Measurements from ENCODE around the gene AMPH.

The AMPH gene

GRCh38 chr7:38448584-38449234, 182.5 kb downstream of the AMPH start:
- H3K9me3 ChIP-seq (ENCODE audit: control insufficient read depth, low read length) = no peaks in the 10 kb centered on the region
- no peak overlapping the region for H3K27ac ChIP-seq
- H3K4me1 ChIP-seq = no peaks in the 10 kb centered on the region

GRCh38 chr7:38448054-38448453, 183.1 kb downstream of the AMPH start:
- H3K79me2 ChIP-seq = no peaks in the 10 kb centered on the region
- H3K36me3 ChIP-seq (ENCODE audit: control insufficient read depth, insufficient read depth, low read length) = no peaks in the 10 kb centered on the region
- no peak overlapping the region for H3K27ac ChIP-seq
- no peak for TF ChIP-seq CTCF (IDR thresholded peaks at IDR 0.05)
- H3K4me2 ChIP-seq (ENCODE audit: low read length) = no peak overlapping the region
- no peak overlapping the region for H3K9ac ChIP-seq
- no peak overlapping the region for H3K4me3 ChIP-seq (ENCODE audit: low read depth, low read length)
- H2AFZ ChIP-seq = no peak overlapping the region
- H3K4me1 ChIP-seq = no peaks in the 10 kb centered on the region
- no peaks in the 10 kb centered on the region for H3K9me3 ChIP-seq (ENCODE audit: control insufficient read depth, low read length)
- H3K27me3 ChIP-seq (ENCODE audit: control insufficient read depth, insufficient read depth, low read length) = no peaks in the 10 kb centered on the region

More at GRCh38 chr7:38448584-38449234, 182.5 kb downstream of the AMPH start:
- no peak for TF ChIP-seq CTCF (IDR thresholded peaks at IDR 0.05)
- Histone ChIP-seq H3K27me3 (ENCODE audit: control insufficient read depth, insufficient read depth, low read length) (no peaks in the 10 kb centered on the region), H3K4me3 (ENCODE audit: low read depth, low read length) (no peak overlapping the region), H3K4me2 (ENCODE audit: low read length) (no peak overlapping the region), H3K79me2 (no peaks in the 10 kb centered on the region), H2AFZ (no peak overlapping the region), H3K9ac (no peak overlapping the region), H3K36me3 (ENCODE audit: control insufficient read depth, insufficient read depth, low read length) (no peaks in the 10 kb centered on the region)

- Histone ChIP-seq H3K9me3 (ENCODE audit: control insufficient read depth, low read length) (no peaks in the 10 kb centered on the region), H3K9ac (no peak overlapping the region), H2AFZ (no peak overlapping the region), H3K36me3 (ENCODE audit: control insufficient read depth, insufficient read depth, low read length) (no peaks in the 10 kb centered on the region), H3K4me2 (ENCODE audit: low read length) (no peak overlapping the region), H3K4me3 (ENCODE audit: low read depth, low read length) (no peak overlapping the region), H3K27me3 (ENCODE audit: control insufficient read depth, insufficient read depth, low read length) (no peaks in the 10 kb centered on the region), H3K4me1 (no peaks in the 10 kb centered on the region), H3K27ac (no peak overlapping the region), H3K79me2 (no peaks in the 10 kb centered on the region)
- no peak for TF ChIP-seq CTCF (IDR thresholded peaks at IDR 0.05)
Observed at GRCh38 chr7:38438970-38439369, 192.2 kb downstream of the AMPH start.

- no peaks in the 10 kb centered on the region for H3K36me3 ChIP-seq (ENCODE audit: control insufficient read depth, insufficient read depth, low read length)
- no peak overlapping the region for H3K4me2 ChIP-seq (ENCODE audit: low read length)
- no peak overlapping the region for H3K27ac ChIP-seq
- H3K4me1 ChIP-seq = no peaks in the 10 kb centered on the region
- H2AFZ ChIP-seq = no peak overlapping the region
- TF ChIP-seq CTCF (IDR thresholded peaks at IDR 0.05) = no peak
- H3K9ac ChIP-seq = no peak overlapping the region
- H3K9me3 ChIP-seq (ENCODE audit: control insufficient read depth, low read length) = peaks cover 3% of the 10 kb centered on the region
- no peaks in the 10 kb centered on the region for H3K27me3 ChIP-seq (ENCODE audit: control insufficient read depth, insufficient read depth, low read length)
- H3K4me3 ChIP-seq (ENCODE audit: low read depth, low read length) = no peak overlapping the region
- no peaks in the 10 kb centered on the region for H3K79me2 ChIP-seq
Observed at GRCh38 chr7:38432671-38433070, 198.5 kb downstream of the AMPH start.

GRCh38 chr7:38432080-38432479, 199.1 kb downstream of the AMPH start:
- H3K36me3 ChIP-seq (ENCODE audit: control insufficient read depth, insufficient read depth, low read length) = no peaks in the 10 kb centered on the region
- peaks cover 3% of the 10 kb centered on the region for H3K9me3 ChIP-seq (ENCODE audit: control insufficient read depth, low read length)
- no peak overlapping the region for H3K4me3 ChIP-seq (ENCODE audit: low read depth, low read length)
- H2AFZ ChIP-seq = no peak overlapping the region
- no peak for TF ChIP-seq CTCF (IDR thresholded peaks at IDR 0.05)
- H3K27ac ChIP-seq = no peak overlapping the region
- H3K79me2 ChIP-seq = no peaks in the 10 kb centered on the region
- no peaks in the 10 kb centered on the region for H3K4me1 ChIP-seq
- H3K27me3 ChIP-seq (ENCODE audit: control insufficient read depth, insufficient read depth, low read length) = no peaks in the 10 kb centered on the region
- H3K9ac ChIP-seq = no peak overlapping the region
- no peak overlapping the region for H3K4me2 ChIP-seq (ENCODE audit: low read length)

Data from parathyroid adenoma (tissue), 2 donors.